HEK293 (cell line): Measurements from ENCODE around the gene APOBEC3C.
"Not testable (repeated sequence)": the region's sequence is repeated elsewhere in the genome, so short reads cannot be mapped to it uniquely, and the experiment has no call there.

Experiments
- CTCF ChIA-PET: fragments of 350-600 bp; formaldehyde crosslinking; extraction: SDS; loops from one replicate; lab custom pipeline; 2021; ENCODE audit warnings: antibody characterized with exemption; lab: Yijun Ruan, JAX
- POLR2A ChIA-PET: fragments of 300-600 bp; formaldehyde crosslinking; extraction: SDS; loops from one replicate; lab custom pipeline; 2020; ENCODE audit warnings: antibody characterized with exemption, inconsistent platforms; lab: Yijun Ruan, JAX
- H3K27ac ChIP-seq: fragments of 200-500 bp; sonication (Bioruptor generic); 2 replicates; pipeline ENCODE4 v1.5.1; 2014; ENCODE audit warnings: low read depth, low read length, control low read depth, inconsistent platforms; ENCODE audit errors: extremely low read depth
- H3K36me3 ChIP-seq, 2 experiments: fragments of 200-500 bp in 1 of 2; sonication (Bioruptor generic) in 1 of 2; 1 replicate in 1 of 2; 2 replicates in 1 of 2; pipeline ENCODE4 v1.5.1; 2014 to 2017; ENCODE audit warnings: inconsistent platforms in 2 of 2, low read length in 2 of 2; ENCODE audit not compliant: control insufficient read depth in 2 of 2, insufficient read depth in 1 of 2
- H3K4me1 ChIP-seq: fragments of 200-500 bp; sonication (Bioruptor generic); 2 replicates; pipeline ENCODE4 v1.5.1; 2014; ENCODE audit warnings: mild to moderate bottlenecking, low read length, inconsistent platforms; ENCODE audit not compliant: control insufficient read depth, insufficient read depth
- H3K4me3 ChIP-seq: 2 replicates; pipeline ENCODE4 v1.5.1; 2011; ENCODE audit warnings: low read depth, mild to moderate bottlenecking, control low read depth, low read length, moderate library complexity
- H3K9me3 ChIP-seq: fragments of 200-500 bp; sonication (Bioruptor generic); 2 replicates; pipeline ENCODE4 v1.5.1; 2014; ENCODE audit warnings: low read depth, low read length, inconsistent platforms; ENCODE audit not compliant: control insufficient read depth, insufficient read depth
- GLIS1 ChIP-seq: fragments of 450-650 bp; formaldehyde crosslinking; IDR thresholded peaks from 2 replicates; pipeline ENCODE4 v1.5.1; 2016; ENCODE audit warnings: missing biosample characterization, missing genetic modification characterization
- SCRT2 ChIP-seq: fragments of 450-650 bp; formaldehyde crosslinking; IDR thresholded peaks from 2 replicates; pipeline ENCODE4 v1.5.1; 2016; ENCODE audit warnings: missing biosample characterization, missing genetic modification characterization
- SP7 ChIP-seq: fragments of 450-650 bp; formaldehyde crosslinking; IDR thresholded peaks from 2 replicates; pipeline ENCODE4 v1.5.1; 2016; ENCODE audit warnings: missing biosample characterization, missing genetic modification characterization
- ZBTB8A ChIP-seq: fragments of 450-650 bp; formaldehyde crosslinking; IDR thresholded peaks from 2 replicates; pipeline ENCODE4 v1.5.1; 2016; ENCODE audit warnings: missing biosample characterization, missing genetic modification characterization
- ZNF146 ChIP-seq: fragments of 450-650 bp; formaldehyde crosslinking; IDR thresholded peaks from 2 replicates; pipeline ENCODE4 v1.5.1; 2016; ENCODE audit warnings: missing biosample characterization, missing genetic modification characterization
- ZNF354C ChIP-seq: fragments of 450-650 bp; formaldehyde crosslinking; IDR thresholded peaks from 2 replicates; pipeline ENCODE4 v1.5.1; 2016; ENCODE audit warnings: missing biosample characterization, missing genetic modification characterization, low read depth, borderline replicate concordance
- ZNF488 ChIP-seq: fragments of 450-650 bp; formaldehyde crosslinking; IDR thresholded peaks from 2 replicates; pipeline ENCODE4 v1.5.1; 2016; ENCODE audit warnings: missing biosample characterization, missing genetic modification characterization

The APOBEC3C gene

GRCh38 chr22:39008271-39008850 is 5.7 kb upstream of the APOBEC3C start:
- H3K4me1 ChIP-seq, H3K4me3 ChIP-seq, H3K27ac ChIP-seq, H3K9me3 ChIP-seq, H3K36me3 ChIP-seq, POLR2A ChIA-PET: not testable (repeated sequence)
- TF ChIP-seq ZNF146 (tag by site-specific recombination) = peak; percentile 86
- CTCF ChIA-PET = interaction anchor here (0.6 to 8.1 kb wide), 7 partner anchors 33 to 259 kb away, joined by 3 to 128 read pairs (median 6); partner anchors contain the start of gene CBX6

- TF ChIP-seq SP7 (tag by site-specific recombination) = no peak
- TF ChIP-seq ZNF354C (tag by site-specific recombination) = no peak
- no peak for TF ChIP-seq GLIS1 (tag by site-specific recombination)
- ChIA-PET POLR2A (no interaction called here), CTCF (interaction anchor here (0.7 to 1.0 kb wide), 3 partner anchors 8 to 514 kb away, joined by 3 to 4 read pairs (median 3); no protein-coding TSS in a partner anchor)
- no peak overlapping the region for H3K27ac ChIP-seq
- H3K9me3 ChIP-seq = no peaks in the 10 kb centered on the region
- H3K4me3 ChIP-seq = no peak overlapping the region
- H3K36me3 ChIP-seq = no peaks in the 10 kb centered on the region
- H3K4me1 ChIP-seq = no peaks in the 10 kb centered on the region
Observed at GRCh38 chr22:39010946-39011345, 3.1 kb upstream of the APOBEC3C start.

- CTCF ChIA-PET = interaction anchor here (1.0 to 3.4 kb wide), 2 partner anchors 9 to 143 kb away, joined by 4 to 15 read pairs; no protein-coding TSS in a partner anchor
- Histone ChIP-seq H3K4me3 (no peak overlapping the region), H3K36me3 (peaks cover 0 to 4% of the 10 kb centered on the region in 2 experiments; a peak in 1 of 3 replicates), H3K27ac (no peak overlapping the region)
- POLR2A ChIA-PET = no interaction called here
- TF ChIP-seq ZBTB8A (tag by site-specific recombination) (peak; percentile 58), ZNF488 (tag by site-specific recombination) (no peak)
- TF ChIP-seq, all 188 proteins: peak for 1
- H3K9me3 ChIP-seq = no peaks in the 10 kb centered on the region
- H3K4me1 ChIP-seq = no peaks in the 10 kb centered on the region
Observed at GRCh38 chr22:39012533-39013511, 1.2 kb upstream of the APOBEC3C start.

GRCh38 chr22:39013561-39013941 is 506 bp upstream of the APOBEC3C start:
- H3K4me1 ChIP-seq, H3K4me3 ChIP-seq, POLR2A ChIA-PET: not testable (repeated sequence)
- H3K27ac ChIP-seq = peak overlapping the region; percentile 85; the same call in 1 of the 2 replicates
- peak; percentile 9; the same call in 1 of the 2 replicates for TF ChIP-seq SCRT2 (tag by site-specific recombination)
- TF ChIP-seq, all 188 proteins: peak for 1; not testable (repeated sequence) for 187
- CTCF ChIA-PET = interaction anchor here (1.0 to 3.4 kb wide), 2 partner anchors 10 to 144 kb away, joined by 4 to 15 read pairs; no protein-coding TSS in a partner anchor
- H3K36me3 ChIP-seq = peaks cover 0 to 10% of the 10 kb centered on the region in 2 experiments; a peak in 2 of 3 replicates
- not testable (repeated sequence) for H3K9me3 ChIP-seq

- Histone ChIP-seq H3K4me3 (peak overlapping the region; percentile 53), H3K27ac (peak overlapping the region; percentile 85), H3K36me3 (peaks cover 0 to 17% of the 10 kb centered on the region in 2 experiments; a peak in 2 of 3 replicates)
- not testable (repeated sequence) for H3K9me3 ChIP-seq, H3K4me1 ChIP-seq
- ChIA-PET POLR2A (interaction anchor here (0.6 kb wide), 1 partner anchor 224 kb away, joined by 3 read pairs; no protein-coding TSS in a partner anchor), CTCF (interaction anchor here (0.6 to 3.4 kb wide), 5 partner anchors 11 to 825 kb away, joined by 3 to 15 read pairs (median 4); no protein-coding TSS in a partner anchor)
Observed at GRCh38 chr22:39014723-39015121, 665 bp downstream of the APOBEC3C start.
